Upper lobe of left lung (tissue), 4 donors: ENCODE measurements around the gene CCR2.

Experiments used
- EP300 ChIP-seq, 4 donors: sonication (generic); formaldehyde crosslinking; IDR thresholded peaks; one replicate each; pipeline ENCODE4 v1.5.1; 2017; ENCODE audit warnings: antibody characterized with exemption in 4 of 4, control low read depth in 2 of 4
- POLR2A ChIP-seq, 4 donors: fragments of 450-650 bp; IDR thresholded peaks; one replicate each; pipeline ENCODE4 v1.5.1; 2016 to 2017; ENCODE audit warnings: antibody characterized with exemption in 4 of 4, mild to moderate bottlenecking in 2 of 4
- POLR2AphosphoS5 ChIP-seq, 2 donors: sonication (generic); formaldehyde crosslinking; IDR thresholded peaks; one replicate each; pipeline ENCODE4 v1.5.1; 2017; ENCODE audit warnings: antibody characterized with exemption in 2 of 2
- TF ChIP-seq, protein P1 (sequence below), 6 experiments: fragments of 450-650 bp in 4 of 6; fragments of 200-600 bp in 2 of 6; sonication (generic) in 2 of 6; IDR thresholded peaks; one replicate each; pipeline ENCODE4 v1.5.1; 2016 to 2019; ENCODE audit warnings: antibody characterized with exemption in 6 of 6

DNA sequence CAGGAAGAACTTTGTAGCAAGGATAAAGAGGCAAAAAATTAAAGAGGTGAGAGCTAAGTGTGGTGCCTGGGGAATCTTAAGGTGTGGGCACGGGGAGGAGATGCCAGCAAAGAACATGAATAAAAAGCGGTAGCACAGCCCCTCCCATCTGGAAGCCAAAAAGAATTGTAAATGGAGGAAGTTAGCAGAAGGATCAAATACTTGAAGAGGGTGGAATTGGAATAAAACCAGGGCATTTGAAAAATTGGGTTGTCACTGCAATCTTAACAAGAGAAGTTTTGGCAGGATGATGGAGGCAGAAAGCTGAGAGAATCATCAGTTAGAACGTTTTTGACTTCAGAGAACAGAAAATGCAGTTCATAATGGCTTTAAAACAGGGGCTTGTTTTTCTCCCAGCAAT lies 2.4 kb downstream of the CCR2 start:
- TF ChIP-seq, protein P1, sequence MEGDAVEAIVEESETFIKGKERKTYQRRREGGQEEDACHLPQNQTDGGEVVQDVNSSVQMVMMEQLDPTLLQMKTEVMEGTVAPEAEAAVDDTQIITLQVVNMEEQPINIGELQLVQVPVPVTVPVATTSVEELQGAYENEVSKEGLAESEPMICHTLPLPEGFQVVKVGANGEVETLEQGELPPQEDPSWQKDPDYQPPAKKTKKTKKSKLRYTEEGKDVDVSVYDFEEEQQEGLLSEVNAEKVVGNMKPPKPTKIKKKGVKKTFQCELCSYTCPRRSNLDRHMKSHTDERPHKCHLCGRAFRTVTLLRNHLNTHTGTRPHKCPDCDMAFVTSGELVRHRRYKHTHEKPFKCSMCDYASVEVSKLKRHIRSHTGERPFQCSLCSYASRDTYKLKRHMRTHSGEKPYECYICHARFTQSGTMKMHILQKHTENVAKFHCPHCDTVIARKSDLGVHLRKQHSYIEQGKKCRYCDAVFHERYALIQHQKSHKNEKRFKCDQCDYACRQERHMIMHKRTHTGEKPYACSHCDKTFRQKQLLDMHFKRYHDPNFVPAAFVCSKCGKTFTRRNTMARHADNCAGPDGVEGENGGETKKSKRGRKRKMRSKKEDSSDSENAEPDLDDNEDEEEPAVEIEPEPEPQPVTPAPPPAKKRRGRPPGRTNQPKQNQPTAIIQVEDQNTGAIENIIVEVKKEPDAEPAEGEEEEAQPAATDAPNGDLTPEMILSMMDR (IDR thresholded peaks at IDR 0.05): no peak
- TF ChIP-seq POLR2A (IDR thresholded peaks at IDR 0.05): no peak
- TF ChIP-seq POLR2AphosphoS5 (IDR thresholded peaks at IDR 0.05): no peak
- TF ChIP-seq EP300 (IDR thresholded peaks at IDR 0.05): no peak
